ENCODE results near the gene OR5H14. TPM values are rescaled to one million over a fixed set of nuclear protein-coding genes. Genes with fewer than 3 reads are reported as not detected.

The OR5H14 gene
- total RNA-seq, 6 experiments from 2014 or later: 0.02 TPM; not detected in 5

GRCh38 chr3:98171071-98171470, 23.8 kb downstream of the OR5H14 start:
- Histone ChIP-seq H3K36me3 (no peaks in the 10 kb centered on the region), H3K9me3 (no peaks in the 10 kb centered on the region), H3K4me1 (no peaks in the 10 kb centered on the region), H3K27me3 (no peaks in the 10 kb centered on the region), H3K4me3 (no peak overlapping the region), H3K27ac (no peak overlapping the region)
- no peak for TF ChIP-seq CTCF (IDR thresholded peaks at IDR 0.05)
- TF ChIP-seq POLR2A (IDR thresholded peaks at IDR 0.05): no peak
- ATAC-seq (no peak), DNase-seq (no peak)
- intact Hi-C loops (cut with DNase I): no loop called here
- 27% methylated on average over 1 of the region's 1 CpG for WGBS (ENCODE audit: insufficient coverage, low coverage, low lambda C conversion rate, missing lambda C conversion rate)

GRCh38 chr3:98172621-98173020, 25.3 kb downstream of the OR5H14 start:
- intact Hi-C loops (cut with DNase I): no loop called here

GRCh38 chr3:98180319-98180890, 33.1 kb downstream of the OR5H14 start:
- WGBS (ENCODE audit: insufficient coverage, low coverage, low lambda C conversion rate, missing lambda C conversion rate): 43% methylated on average over 3 of the region's 3 CpGs
- Histone ChIP-seq H3K4me1 (no peaks in the 10 kb centered on the region), H3K4me3 (no peak overlapping the region), H3K27me3 (no peaks in the 10 kb centered on the region), H3K9me3 (no peaks in the 10 kb centered on the region), H3K27ac (no peak overlapping the region), H3K36me3 (no peaks in the 10 kb centered on the region)
- no peak for TF ChIP-seq POLR2A (IDR thresholded peaks at IDR 0.05)
- no peak for TF ChIP-seq CTCF (IDR thresholded peaks at IDR 0.05)
- no peak for DNase-seq
- ATAC-seq: no peak
- intact Hi-C loops (cut with DNase I): no loop called here

More at GRCh38 chr3:98172621-98173020, 25.3 kb downstream of the OR5H14 start:
- no peaks in the 10 kb centered on the region for H3K9me3 ChIP-seq
- H3K27ac ChIP-seq: no peak overlapping the region
- DNase-seq: no peak
- ATAC-seq: no peak
- TF ChIP-seq CTCF (IDR thresholded peaks at IDR 0.05): no peak
- TF ChIP-seq POLR2A (IDR thresholded peaks at IDR 0.05): no peak
- 51% methylated on average over 6 of the region's 7 CpGs for WGBS (ENCODE audit: insufficient coverage, low coverage, low lambda C conversion rate, missing lambda C conversion rate)
- H3K27me3 ChIP-seq: no peaks in the 10 kb centered on the region
- H3K4me1 ChIP-seq: no peaks in the 10 kb centered on the region
- no peak overlapping the region for H3K4me3 ChIP-seq
- no peaks in the 10 kb centered on the region for H3K36me3 ChIP-seq

GRCh38 chr3:98182196-98182595, 34.9 kb downstream of the OR5H14 start:
- Histone ChIP-seq H3K4me3 (no peak overlapping the region), H3K27ac (no peak overlapping the region), H3K4me1 (no peaks in the 10 kb centered on the region), H3K9me3 (no peaks in the 10 kb centered on the region), H3K36me3 (no peaks in the 10 kb centered on the region), H3K27me3 (no peaks in the 10 kb centered on the region)
- no peak for DNase-seq
- intact Hi-C loops (cut with DNase I): no loop called here
- ATAC-seq: no peak
- TF ChIP-seq POLR2A (IDR thresholded peaks at IDR 0.05): no peak
- no peak for TF ChIP-seq CTCF (IDR thresholded peaks at IDR 0.05)

GRCh38 chr3:98185180-98185579, 37.9 kb downstream of the OR5H14 start:
- H3K4me3 ChIP-seq: no peak overlapping the region
- no peaks in the 10 kb centered on the region for H3K27me3 ChIP-seq
- no peak overlapping the region for H3K27ac ChIP-seq
- no peak for TF ChIP-seq POLR2A (IDR thresholded peaks at IDR 0.05)
- no peak for TF ChIP-seq CTCF (IDR thresholded peaks at IDR 0.05)
- no peak for DNase-seq
- H3K36me3 ChIP-seq: no peaks in the 10 kb centered on the region
- H3K4me1 ChIP-seq: no peaks in the 10 kb centered on the region
- no peak for ATAC-seq
- intact Hi-C loops (cut with DNase I): no loop called here
- no peaks in the 10 kb centered on the region for H3K9me3 ChIP-seq
